KOPT-K1 (cell line): ENCODE results near the gene RALGAPA1.
A peak's percentile ranks its signal among the peaks of the same experiment; 100 is the strongest.
"Not testable (repeated sequence)": the region's sequence is repeated elsewhere in the genome, so short reads cannot be mapped to it uniquely, and the experiment has no call there.

Experiments
- H3K27ac ChIP-seq: fragments of 200-600 bp; sonication (generic); 2 replicates; pipeline ENCODE4 v1.5.1; 2016; ENCODE audit warnings: antibody characterized with exemption, mild to moderate bottlenecking, low read depth, low read length; ENCODE audit not compliant: poor library complexity, severe bottlenecking
- H3K36me3 ChIP-seq: fragments of 200-600 bp; sonication (generic); 2 replicates; pipeline ENCODE4 v1.5.1; 2017; ENCODE audit warnings: antibody characterized with exemption, mild to moderate bottlenecking, low read length, moderate library complexity; ENCODE audit not compliant: insufficient read depth
- H3K9me3 ChIP-seq: fragments of 200-600 bp; sonication (generic); 2 replicates; pipeline ENCODE4 v1.5.1; 2017; ENCODE audit warnings: antibody characterized with exemption, low read length, mild to moderate bottlenecking; ENCODE audit not compliant: insufficient read depth, poor library complexity, severe bottlenecking

Gene RALGAPA1

DNA sequence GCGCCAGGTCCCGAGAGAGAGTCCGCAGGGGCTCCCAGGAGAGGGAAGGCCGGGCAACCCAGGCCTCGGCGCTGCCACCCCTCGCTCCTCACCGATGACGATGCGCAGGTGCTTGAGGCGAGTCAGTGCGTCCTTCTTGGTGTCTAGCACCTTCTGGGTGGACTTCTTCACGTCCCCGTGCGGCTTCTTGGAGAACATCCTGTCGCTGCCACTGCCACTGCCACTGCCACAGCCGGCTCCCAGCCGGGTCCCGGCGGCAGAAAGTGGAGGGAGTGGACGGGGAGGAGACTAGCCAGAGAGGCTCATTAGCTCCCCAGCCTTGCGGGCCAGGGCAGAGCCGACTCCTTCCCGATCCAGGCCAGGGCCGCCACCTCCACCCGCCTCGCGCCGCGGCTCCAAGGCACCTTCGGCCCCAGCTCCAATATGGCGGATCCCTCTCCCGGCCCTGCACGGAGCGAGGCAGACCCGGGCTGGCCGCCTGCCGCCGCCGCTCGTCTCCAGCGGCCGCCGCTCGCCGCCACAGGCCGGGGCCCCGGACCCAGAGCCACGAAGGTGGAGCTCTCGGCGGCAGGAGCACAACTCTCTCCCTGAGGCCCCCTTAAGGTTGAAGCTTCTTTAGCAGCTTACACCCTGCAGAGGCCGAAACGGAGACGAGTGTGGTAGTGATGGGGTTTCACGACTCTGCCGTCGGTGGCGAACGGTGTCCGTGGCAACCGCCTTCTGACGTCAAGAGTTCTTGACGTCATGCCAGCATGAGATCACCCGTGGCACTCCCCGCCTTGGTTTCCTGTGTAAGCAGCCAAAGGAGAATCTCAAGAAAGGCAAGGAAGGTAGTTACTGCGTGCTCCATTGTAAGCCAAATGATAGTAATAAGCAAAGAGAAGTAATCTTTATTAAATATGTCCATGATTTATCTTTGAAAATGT lies at the start of gene RALGAPA1:
Gene RALGAPA1, minus strand, starts transcription at position 658 of the 926 bp plus-strand sequence. Its CDS starts 460 bp downstream, at position 198.
- H3K9me3 ChIP-seq, H3K36me3 ChIP-seq: not testable (repeated sequence)
- H3K27ac ChIP-seq: peak within 1 kb of the TSS; percentile 68

DNA sequence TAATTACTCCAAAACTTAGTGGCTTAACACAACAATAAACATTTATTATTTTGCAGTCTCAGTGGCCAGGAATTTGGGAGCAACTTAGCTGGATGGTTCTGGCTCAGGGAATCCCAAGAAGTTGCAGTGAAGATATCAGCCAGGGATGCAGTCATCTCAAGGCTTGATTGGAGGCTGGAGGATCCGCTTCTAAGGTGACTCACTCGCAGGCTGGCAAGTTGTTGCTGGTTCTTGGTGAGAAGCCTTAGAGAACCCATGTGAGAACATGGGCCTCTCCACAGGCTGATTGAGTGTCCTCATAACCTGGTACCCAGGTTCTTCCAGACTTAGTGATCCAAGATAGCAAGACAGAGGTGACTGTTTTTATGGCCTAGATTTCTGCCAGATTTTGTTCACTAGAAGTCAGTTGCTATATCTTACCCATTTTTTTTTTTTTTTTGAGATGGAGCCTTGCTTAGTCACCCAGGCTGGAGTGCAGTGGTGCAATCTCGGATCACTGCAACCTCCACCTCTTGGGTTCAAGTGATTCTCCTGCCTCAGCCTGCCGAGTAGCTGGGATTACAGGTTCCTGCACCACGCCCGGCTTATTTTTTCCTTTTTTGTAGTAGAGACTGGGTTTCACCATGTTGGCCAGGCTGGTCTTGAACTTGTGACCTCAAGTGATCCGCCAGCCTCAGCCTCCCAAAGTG lies 49.6 kb upstream of the RALGAPA1 start:
- Histone ChIP-seq H3K9me3 (no peaks in the 10 kb centered on the region), H3K27ac (no peak overlapping the region), H3K36me3 (peaks cover 22% of the 10 kb centered on the region)

DNA sequence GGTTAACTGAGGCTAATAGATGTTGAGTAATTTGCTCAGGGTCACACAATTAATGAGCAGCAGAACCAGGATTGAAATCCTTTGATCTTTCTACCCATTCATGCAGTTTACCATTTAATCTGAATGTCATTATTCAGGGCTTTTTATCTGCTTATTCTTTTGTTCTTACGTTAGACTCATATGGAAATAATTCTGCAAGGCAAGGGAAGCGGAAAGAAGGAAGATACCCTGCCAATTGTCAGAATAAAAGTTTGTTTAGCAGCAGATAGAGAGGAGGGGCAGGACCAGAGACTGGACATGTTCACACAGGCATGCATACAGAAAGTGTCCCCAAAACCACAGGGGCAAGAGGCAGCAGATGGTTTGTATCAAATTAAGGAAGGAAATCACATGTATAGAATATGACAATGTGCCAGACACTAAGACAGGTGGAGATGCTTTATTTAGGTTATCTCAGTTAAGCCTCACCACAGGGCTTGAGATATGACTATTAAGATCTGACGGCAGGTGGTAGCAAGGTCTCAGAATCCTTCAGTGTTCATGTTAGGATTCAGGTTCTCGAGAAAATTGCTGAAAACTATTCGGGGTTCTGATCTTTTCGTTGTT lies 46.9 kb upstream of the RALGAPA1 start:
- H3K36me3 ChIP-seq: peaks cover 20% of the 10 kb centered on the region
- no peak overlapping the region for H3K27ac ChIP-seq
- H3K9me3 ChIP-seq: peaks cover 10% of the 10 kb centered on the region

DNA sequence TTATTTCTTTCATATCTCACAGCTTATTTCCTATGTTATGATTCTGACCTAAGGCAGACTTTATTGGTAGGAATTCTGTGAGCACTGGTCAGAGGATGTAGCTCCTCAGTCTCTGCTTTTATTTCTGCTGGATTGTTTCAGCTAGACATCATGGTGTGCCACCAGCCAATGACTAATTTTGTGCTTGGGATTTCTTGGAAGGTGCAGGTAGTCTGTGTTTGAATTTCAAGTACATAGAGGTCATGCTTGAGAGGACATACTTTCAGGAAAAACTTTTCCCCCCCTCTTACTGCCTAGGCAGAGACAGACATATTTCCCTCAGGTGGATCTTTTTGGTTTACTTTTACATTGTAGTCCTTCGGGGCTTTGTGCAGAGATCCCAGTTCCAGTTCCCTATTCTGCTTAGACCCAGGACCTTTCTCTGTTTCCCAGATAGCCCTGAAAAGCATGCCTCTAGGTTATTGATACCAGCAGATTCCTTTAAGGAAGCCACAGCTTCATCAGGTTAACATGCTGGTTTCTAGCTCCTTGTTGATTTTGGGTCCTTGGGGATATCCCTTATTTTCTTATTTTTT lies 45.7 kb upstream of the RALGAPA1 start:
- Histone ChIP-seq H3K36me3 (peaks cover 21% of the 10 kb centered on the region), H3K9me3 (peaks cover 10% of the 10 kb centered on the region), H3K27ac (no peak overlapping the region)

- H3K9me3 ChIP-seq: peaks cover 10% of the 10 kb centered on the region
- no peak overlapping the region for H3K27ac ChIP-seq
- peaks cover 20% of the 10 kb centered on the region for H3K36me3 ChIP-seq
These were observed 44.1 kb upstream of the RALGAPA1 start for GRCh38 chr14:35853225-35853624.

DNA sequence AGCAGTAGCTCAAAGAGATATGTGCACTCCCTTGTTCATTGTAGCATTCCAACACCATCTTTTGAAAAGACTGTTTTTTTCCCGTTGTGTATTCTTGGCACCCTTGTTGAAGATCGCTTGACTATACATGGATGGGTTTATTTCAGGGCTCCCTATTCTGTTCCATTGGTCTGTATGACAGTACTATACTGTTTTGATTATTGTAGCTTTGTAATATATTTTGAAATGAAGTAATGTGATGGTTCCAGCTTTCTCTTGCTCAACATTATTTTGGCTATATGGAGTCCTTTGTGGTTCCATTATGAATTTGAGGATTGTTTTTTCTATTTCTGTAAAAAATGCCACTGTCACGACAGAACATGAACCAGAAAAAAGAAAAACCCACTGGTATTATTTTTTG lies 42.7 kb upstream of the RALGAPA1 start:
- H3K9me3 ChIP-seq: peaks cover 10% of the 10 kb centered on the region
- H3K27ac ChIP-seq: no peak overlapping the region
- peaks cover 16% of the 10 kb centered on the region for H3K36me3 ChIP-seq

- Histone ChIP-seq H3K9me3 (peaks cover 10% of the 10 kb centered on the region), H3K27ac (no peak overlapping the region), H3K36me3 (peaks cover 35% of the 10 kb centered on the region)
These were observed 40.0 kb upstream of the RALGAPA1 start for GRCh38 chr14:35849122-35849521.

DNA sequence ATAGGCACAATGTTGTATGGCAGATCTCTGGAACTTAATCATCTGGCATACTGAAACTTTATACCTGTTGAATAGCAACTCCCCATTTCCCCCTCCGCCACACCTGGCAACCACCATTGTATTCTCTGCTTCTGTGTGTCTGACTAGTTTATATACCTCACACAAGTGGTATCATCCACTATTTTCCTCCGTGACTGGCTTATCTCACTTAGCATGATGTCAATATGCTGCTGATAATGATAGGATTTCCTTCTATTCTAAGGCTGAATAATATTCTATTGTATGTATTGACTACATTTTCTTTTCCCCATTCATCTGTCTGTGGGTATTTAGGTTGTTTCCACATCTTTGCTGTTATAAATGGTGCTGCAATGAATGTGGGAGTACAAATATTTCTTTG lies 38.5 kb upstream of the RALGAPA1 start:
- H3K27ac ChIP-seq: no peak overlapping the region
- peaks cover 16% of the 10 kb centered on the region for H3K9me3 ChIP-seq
- peaks cover 50% of the 10 kb centered on the region for H3K36me3 ChIP-seq

- Histone ChIP-seq H3K36me3 (peaks cover 52% of the 10 kb centered on the region), H3K27ac (no peak overlapping the region), H3K9me3 (peaks cover 34% of the 10 kb centered on the region)
These were observed 35.4 kb upstream of the RALGAPA1 start for GRCh38 chr14:35844494-35844893.

- H3K36me3 ChIP-seq: peaks cover 60% of the 10 kb centered on the region
- H3K9me3 ChIP-seq: peaks cover 44% of the 10 kb centered on the region
- H3K27ac ChIP-seq: not testable (repeated sequence)
These were observed 33.1 kb upstream of the RALGAPA1 start for GRCh38 chr14:35842245-35842644.

DNA sequence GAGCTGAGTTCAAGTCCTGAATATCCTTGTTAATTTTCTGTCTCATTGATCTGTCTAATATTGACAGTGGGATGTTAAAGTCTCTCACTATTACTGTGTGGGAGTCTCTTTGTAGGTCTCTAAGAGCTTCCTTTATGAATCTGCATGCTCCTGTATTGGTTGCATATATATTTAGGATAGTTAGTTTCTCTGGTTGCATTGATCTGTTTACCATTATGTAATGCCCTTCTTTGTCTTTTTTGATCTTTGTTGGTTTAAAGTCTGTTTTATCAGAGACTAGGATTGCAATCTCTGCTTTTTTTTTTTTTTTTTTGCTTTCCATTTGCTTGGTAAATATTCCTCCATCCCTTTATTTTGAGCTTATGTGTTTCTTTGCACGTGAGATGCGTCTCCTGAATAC lies 32.6 kb upstream of the RALGAPA1 start:
- Histone ChIP-seq H3K36me3 (peaks cover 65% of the 10 kb centered on the region), H3K9me3 (peaks cover 44% of the 10 kb centered on the region)
- H3K27ac ChIP-seq: not testable (repeated sequence)

DNA sequence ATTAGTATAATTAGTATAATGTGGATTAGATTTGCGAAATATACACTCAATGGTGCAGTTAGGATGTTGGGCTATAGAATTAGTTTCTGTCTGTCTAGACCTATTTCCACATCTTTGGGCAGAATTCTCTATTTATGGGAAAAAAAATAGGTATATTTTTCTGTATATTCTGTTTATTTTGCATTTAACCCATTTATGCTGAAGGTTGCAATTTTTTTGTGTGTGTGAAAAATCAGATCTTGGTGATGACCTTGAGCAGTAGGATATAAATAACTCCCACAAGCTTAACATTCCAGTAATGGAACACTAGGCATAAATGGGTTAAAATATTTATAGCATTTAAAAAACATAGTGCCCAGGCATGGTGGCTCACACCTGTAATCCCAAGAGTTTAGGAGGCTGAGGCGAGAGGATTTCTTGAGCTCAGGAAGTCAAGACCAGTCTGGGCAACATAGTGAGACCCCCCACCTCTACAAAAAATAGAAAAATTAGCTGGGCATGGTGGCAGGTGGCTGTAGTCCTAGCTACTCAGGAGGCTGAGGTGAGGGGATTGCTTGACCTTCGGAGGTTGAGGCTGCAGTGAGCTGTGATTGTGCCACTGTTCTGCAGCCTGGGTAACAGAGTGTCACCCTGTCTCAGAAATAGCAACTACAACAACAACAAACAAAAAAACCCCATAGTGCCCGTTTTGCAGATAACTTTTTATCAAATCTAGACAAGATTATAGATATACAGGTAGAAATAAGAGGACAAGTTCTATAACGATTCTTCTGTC lies 26.3 kb upstream of the RALGAPA1 start:
- Histone ChIP-seq H3K9me3 (peaks cover 15% of the 10 kb centered on the region), H3K36me3 (peaks cover 67% of the 10 kb centered on the region), H3K27ac (no peak overlapping the region)

DNA sequence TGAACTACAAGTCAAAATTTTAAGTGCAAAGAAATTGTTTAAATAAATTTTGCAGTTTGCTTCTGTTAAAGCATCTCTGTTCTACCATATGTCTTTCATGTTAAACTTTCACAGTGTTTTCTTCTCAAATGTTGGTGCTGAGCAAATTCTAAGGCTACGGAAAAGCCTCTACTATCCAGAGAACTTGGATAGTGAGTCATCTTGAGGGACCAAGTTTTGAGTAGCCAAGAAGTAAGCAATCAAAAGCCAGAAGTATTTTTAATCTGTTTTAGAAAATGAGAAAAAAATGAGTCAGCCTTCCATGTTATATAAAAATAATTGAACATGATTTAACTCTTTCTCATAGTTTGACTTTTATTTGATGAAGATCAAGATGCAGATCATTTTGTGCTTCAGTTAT lies 20.4 kb upstream of the RALGAPA1 start:
- H3K9me3 ChIP-seq: no peaks in the 10 kb centered on the region
- no peak overlapping the region for H3K27ac ChIP-seq
- H3K36me3 ChIP-seq: peaks cover 35% of the 10 kb centered on the region

- Histone ChIP-seq H3K27ac (no peak overlapping the region), H3K36me3 (peaks cover 20% of the 10 kb centered on the region), H3K9me3 (no peaks in the 10 kb centered on the region)
These were observed 18.8 kb upstream of the RALGAPA1 start for GRCh38 chr14:35827678-35828472.
